ENCODE data around the gene SERTAD3.
"Not testable (repeated sequence)": the region's sequence is repeated elsewhere in the genome, so short reads cannot be mapped to it uniquely, and the experiment has no call there.

Gene SERTAD3

DNA sequence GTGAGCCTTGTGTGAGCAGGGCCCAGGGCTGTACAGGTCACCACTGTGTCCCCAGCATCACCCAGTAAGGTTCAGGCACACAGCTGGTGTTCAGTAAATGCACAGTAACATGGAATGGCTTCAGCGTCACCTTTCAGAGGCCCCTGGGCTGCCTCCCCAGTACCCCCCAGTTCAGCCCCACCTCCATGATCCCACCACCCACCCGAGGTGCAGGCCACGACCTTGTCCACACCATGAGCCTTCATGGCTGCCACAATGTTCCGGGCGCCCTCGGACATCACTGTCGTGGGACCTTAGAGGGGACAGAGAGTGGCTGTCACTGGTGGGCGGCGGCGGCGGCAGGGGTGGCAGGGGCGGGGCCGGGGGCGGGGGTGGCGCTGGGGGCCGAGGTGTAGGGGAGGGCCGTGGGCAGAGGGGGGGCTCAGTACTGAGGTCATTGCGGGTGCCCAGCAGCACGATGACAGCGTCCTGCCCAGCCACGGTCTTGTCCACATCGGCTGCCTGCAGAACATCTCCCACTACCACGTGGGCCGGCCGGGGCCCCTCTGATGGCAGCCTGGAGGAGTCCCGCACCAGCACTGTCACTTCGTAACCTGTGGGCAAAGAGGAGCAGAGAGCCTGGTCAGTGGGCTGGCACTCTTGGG lies 13.9 kb upstream of the SERTAD3 start:
- no peak for DNase-seq

DNA sequence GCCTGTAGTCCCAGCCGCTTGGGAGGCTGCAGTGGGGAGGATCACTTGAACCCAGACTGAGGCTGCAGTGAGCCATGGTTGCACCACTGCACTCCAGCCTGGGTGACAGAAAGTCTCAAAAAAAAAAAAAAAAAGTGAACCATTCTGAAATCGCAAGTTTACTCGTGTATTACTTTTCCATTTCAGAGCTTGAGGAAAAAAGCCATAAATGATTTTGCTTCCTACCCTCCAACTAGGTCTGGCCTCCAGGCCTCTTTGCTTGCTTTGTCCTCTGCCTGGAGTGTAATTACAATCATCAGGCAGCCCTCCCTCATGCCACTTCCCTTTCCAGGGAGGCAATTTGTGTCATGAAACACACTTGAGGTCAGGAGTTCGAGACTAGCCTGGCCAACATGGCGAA lies 12.9 kb upstream of the SERTAD3 start:
- no peak for DNase-seq

GRCh38 chr19:40453943-40454342 lies 9.8 kb upstream of the SERTAD3 start:
- DNase-seq, result not testable (repeated sequence)

DNA sequence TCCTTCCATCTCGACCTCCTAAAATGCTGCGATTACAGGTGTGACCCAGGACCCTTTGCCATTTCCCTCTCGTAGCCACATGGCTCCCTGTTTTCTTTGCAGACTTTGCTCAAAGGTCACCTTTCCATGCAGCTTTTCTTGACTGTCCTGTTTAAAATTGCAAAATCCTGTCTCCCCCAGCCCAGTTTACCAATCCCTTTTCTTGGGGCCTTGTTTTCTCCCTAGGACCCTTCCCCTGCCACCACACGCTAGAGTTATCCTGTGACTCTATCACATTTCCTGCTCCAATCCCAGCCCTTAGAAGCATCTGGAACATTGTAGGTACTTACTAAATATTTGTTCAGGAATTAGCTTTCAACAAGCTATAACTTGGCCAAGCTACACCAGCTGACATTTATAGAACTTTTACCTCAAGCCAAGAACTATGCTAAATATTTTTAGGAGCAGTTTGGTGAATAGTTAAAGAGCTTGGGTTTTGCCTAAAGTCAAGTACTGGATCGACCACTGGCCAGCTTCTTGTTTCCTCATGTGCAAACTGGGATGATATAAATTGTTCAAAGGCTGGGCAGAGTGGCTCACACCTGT lies 9.1 kb upstream of the SERTAD3 start:
- DNase-seq, result no peak

GRCh38 chr19:40452016-40452415 lies 7.9 kb upstream of the SERTAD3 start:
- DNase-seq, result no peak

DNA sequence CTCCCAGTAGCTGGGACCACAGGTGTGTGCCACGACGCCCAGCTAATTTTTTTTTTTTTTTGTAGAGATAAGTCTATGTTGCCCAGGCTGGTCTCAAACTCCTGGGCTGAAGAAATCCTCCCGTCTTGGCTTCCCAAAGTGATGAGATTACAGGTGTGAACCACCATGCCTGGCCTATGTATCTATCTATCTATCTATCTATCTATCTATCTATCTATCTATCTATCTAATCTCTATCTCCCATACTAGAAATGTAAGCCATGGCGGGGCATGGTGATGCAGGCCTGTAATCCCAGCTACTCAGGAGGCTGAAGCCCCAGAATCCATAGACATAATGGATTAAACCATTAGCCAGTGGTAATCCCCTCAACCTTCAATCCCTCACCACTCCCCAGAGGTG lies 6.5 kb upstream of the SERTAD3 start:
- no peak for DNase-seq

GRCh38 chr19:40449506-40449905 lies 5.4 kb upstream of the SERTAD3 start:
- no peak for DNase-seq

GRCh38 chr19:40446263-40446784 lies 2.2 kb upstream of the SERTAD3 start:
- no peak for DNase-seq

GRCh38 chr19:40445780-40446262 lies 1.7 kb upstream of the SERTAD3 start:
- no peak for DNase-seq

GRCh38 chr19:40444825-40445312 lies 734 bp upstream of the SERTAD3 start:
- DNase-seq, result no peak

- DNase-seq, result peak; percentile 99
These were observed 770 bp downstream of the SERTAD3 start for GRCh38 chr19:40443131-40443999.

DNA sequence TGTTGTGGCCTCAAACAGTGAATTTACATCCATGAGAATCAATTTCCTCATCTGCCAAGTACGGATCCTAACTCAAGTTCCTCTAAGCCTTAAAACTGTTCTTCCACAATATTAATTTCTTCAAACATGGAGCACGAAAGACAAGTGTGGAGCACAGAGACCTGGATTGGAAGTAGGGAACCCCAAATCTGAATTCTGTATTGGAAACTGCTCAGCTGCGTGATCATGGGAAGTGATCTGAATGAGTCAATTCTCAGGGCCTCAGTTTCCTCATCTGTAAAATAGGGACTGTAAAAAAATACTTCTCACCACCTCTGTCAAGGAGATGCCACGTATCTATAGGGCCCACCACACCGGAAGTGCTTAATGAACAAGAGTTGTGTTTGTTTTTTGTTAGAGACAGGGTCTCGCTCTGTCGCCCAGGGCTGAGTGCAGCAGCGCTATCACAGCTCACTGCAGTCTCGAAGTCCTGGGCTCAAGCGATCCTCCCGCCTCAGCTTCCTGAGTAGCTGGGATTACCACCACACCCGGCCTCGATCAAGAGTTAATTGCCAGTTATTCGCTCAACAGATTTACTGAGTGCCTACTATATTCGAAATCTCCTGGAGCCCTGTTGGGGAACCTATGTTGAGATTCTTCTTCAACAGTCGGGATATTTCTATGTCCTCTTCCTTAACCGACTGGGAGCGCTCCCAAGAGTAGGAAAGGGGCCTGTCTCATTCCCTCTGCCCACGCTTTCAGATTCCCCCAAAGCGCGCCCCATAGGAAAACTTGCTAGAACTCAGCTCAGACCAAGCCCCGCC lies 1.6 kb downstream of the SERTAD3 start:
- no peak for DNase-seq

DNA sequence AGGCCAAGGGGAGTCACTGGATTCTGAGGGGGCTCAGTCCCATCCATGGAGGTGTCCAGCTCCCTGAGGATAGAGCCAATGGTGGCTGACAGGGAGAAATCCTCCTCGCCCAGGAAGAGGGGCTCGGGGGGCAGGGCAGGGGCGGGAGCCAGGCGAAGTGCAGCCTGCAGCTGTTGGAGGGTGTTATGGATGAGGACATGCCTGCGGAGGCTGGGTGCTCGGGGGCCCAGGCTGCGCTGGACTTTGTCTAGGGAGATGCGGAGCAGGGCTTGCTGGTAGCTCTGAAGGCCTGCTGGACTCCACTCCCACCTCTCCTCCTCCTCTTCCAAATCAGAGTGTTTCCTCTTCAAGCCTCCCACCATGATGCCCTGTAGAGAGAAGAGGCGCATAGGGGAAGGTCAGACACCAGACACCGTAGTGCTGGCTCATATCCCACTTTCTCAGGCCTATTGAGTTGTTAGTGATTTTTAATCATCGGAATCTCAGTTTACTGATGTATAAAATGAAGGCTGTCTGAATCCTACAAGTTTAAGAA lies 2.3 kb downstream of the SERTAD3 start:
- DNase-seq, result no peak

- no peak for DNase-seq
These were observed 5.9 kb downstream of the SERTAD3 start for GRCh38 chr19:40438284-40438683.

DNA sequence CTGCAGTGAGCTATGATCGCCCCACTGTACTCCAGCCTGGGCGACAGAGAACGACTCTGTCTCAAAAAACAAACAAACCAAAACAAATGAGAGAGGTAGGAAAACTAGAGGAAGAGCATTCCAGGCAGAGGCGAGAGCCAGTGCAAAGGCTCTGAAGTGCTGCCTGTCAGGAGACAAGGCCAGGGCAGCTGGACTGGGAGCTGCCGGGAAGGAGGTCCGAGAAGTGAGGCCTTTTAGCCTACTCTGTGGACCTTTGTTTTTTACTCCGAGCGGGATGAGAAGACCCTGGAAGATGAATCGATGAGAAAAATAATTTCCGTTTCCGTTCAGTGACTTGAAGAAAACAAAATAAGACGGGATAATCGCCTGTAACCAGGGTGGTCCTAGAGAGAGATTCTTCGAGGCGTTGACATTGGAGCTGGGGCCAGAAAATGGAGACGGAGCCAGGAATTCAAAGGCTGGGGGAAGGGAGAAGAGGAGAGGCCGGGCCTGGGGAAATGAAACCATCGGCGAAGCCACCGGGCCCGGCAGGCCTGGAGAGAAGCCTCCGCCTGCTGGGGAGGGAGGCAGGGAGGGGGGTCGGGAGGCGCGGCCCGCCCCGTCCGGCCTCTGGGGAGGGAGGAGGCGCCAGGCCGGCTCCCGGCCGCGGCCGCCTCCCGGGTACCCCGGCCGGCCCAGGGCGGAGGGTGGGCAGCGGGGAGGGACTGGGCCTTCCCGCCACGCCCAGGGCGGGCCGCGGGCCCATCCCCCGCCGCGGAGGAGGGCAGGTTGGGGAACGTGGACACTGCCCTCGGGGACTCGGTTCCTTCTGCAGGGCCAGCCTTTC lies 10.5 kb downstream of the SERTAD3 start:
- DNase-seq, result peak; percentile 46

DNA sequence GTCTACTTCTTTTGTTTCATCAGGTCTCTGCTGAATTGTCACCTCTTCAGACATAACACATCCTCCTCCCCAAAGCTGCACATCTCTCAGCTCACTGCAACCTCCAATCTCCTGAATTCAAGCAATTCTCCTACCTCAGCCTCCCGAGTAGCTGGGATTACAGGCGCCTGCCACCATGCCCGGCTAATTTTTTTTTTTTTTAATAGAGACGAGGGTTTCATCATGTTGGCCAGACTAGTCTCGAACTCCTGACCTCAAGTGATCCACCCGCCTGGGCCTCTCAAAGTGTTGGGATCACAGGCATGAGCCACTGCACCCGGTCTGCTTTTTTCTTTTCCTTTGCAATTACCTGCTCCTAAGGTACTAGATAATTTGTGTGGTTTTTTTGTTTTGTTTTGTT lies 11.4 kb downstream of the SERTAD3 start:
- DNase-seq, result not testable (repeated sequence)

- DNase-seq, result no peak
These were observed 12.4 kb downstream of the SERTAD3 start for GRCh38 chr19:40431698-40432097.

GRCh38 chr19:40430242-40430641 lies 13.9 kb downstream of the SERTAD3 start:
- DNase-seq, result not testable (repeated sequence)

GRCh38 chr19:40428197-40428596 lies 15.9 kb downstream of the SERTAD3 start:
- not testable (repeated sequence) for DNase-seq

- peak; percentile 100 for DNase-seq
These were observed 18.5 kb downstream of the SERTAD3 start, which contains the start of gene SERTAD1 for GRCh38 chr19:40425450-40426287. TSS of gene SERTAD1 (minus strand) at chr19:40425992. CDS start at chr19:40423546, 2,446 bp downstream.
